Parathyroid adenoma (tissue), 2 donors: ENCODE results near the gene TYMP.

Source experiments
- H2AFZ ChIP-seq: fragments of 300-600 bp; sonication (generic); one replicate; pipeline ENCODE4 v1.7.0; 2017; ENCODE audit warnings: antibody characterized with exemption, mild to moderate bottlenecking
- H3K27ac ChIP-seq: fragments of 300-600 bp; sonication (generic); one replicate; pipeline ENCODE4 v1.7.0; 2017
- H3K27me3 ChIP-seq: fragments of 300-600 bp; sonication (generic); one replicate; pipeline ENCODE4 v1.7.0; 2017; ENCODE audit warnings: low read length; ENCODE audit not compliant: control insufficient read depth, insufficient read depth
- H3K36me3 ChIP-seq: fragments of 300-600 bp; sonication (generic); one replicate; pipeline ENCODE4 v1.7.0; 2017; ENCODE audit warnings: low read length; ENCODE audit not compliant: control insufficient read depth, insufficient read depth
- H3K4me1 ChIP-seq: fragments of 300-600 bp; sonication (generic); one replicate; pipeline ENCODE4 v1.7.0; 2017; ENCODE audit warnings: control low read depth
- H3K4me2 ChIP-seq: fragments of 300-600 bp; sonication (generic); one replicate; pipeline ENCODE4 v1.7.0; 2017; ENCODE audit warnings: low read length
- H3K4me3 ChIP-seq: fragments of 300-600 bp; sonication (generic); one replicate; pipeline ENCODE4 v1.7.0; 2017; ENCODE audit warnings: low read depth, low read length
- H3K79me2 ChIP-seq: fragments of 300-600 bp; sonication (generic); one replicate; pipeline ENCODE4 v1.7.0; 2017; ENCODE audit warnings: control low read depth
- H3K9ac ChIP-seq: fragments of 300-600 bp; sonication (generic); one replicate; pipeline ENCODE4 v1.7.0; 2017; ENCODE audit warnings: mild to moderate bottlenecking
- H3K9me3 ChIP-seq: fragments of 300-600 bp; sonication (generic); one replicate; pipeline ENCODE4 v1.7.0; 2017; ENCODE audit warnings: low read length; ENCODE audit not compliant: control insufficient read depth
- TF ChIP-seq, protein P1 (sequence below): fragments of 300-600 bp; sonication (generic); IDR thresholded peaks from one replicate; pipeline ENCODE4 v1.7.0; 2017; ENCODE audit warnings: antibody characterized with exemption, mild to moderate bottlenecking
- donor health status: primary hyperparathyroidism.

The TYMP gene

DNA sequence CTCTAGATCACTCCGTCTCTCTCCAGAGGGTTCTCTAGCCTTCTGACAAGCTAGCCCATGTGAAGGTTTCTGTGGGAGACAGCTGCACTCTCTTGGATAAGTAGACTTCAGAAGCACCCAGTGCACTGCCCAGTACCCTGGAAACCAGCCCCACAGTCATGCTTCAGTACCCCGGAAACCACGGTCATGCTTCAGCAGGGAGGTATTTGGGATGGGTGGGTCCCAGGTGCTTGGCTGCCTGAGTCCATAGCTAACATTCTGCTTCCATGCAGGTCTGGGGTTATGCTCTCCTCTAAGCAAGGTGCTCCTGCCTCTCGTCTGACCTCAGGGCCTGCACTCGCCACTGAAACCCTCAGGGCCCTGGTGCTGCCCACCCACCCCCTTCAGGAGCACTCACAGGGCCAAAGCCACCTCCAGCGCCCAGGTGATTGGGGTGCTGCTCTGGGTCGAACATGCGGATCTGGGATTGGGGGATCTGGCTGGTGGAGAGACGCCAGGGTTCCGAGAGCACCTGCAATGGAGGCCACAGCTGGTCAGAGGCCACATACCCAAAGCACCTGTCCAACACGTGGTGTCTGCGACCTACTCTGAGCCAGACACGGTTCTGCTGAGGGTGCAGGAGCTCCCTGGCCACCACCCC lies 40.2 kb upstream of the TYMP start:
- peaks cover 12% of the 10 kb centered on the region for H3K4me1 ChIP-seq
- no peaks in the 10 kb centered on the region for H3K36me3 ChIP-seq
- no peak overlapping the region for H3K4me3 ChIP-seq
- TF ChIP-seq, protein P1, sequence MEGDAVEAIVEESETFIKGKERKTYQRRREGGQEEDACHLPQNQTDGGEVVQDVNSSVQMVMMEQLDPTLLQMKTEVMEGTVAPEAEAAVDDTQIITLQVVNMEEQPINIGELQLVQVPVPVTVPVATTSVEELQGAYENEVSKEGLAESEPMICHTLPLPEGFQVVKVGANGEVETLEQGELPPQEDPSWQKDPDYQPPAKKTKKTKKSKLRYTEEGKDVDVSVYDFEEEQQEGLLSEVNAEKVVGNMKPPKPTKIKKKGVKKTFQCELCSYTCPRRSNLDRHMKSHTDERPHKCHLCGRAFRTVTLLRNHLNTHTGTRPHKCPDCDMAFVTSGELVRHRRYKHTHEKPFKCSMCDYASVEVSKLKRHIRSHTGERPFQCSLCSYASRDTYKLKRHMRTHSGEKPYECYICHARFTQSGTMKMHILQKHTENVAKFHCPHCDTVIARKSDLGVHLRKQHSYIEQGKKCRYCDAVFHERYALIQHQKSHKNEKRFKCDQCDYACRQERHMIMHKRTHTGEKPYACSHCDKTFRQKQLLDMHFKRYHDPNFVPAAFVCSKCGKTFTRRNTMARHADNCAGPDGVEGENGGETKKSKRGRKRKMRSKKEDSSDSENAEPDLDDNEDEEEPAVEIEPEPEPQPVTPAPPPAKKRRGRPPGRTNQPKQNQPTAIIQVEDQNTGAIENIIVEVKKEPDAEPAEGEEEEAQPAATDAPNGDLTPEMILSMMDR, result no peak
- H3K4me2 ChIP-seq, result no peak overlapping the region
- no peak overlapping the region for H2AFZ ChIP-seq
- H3K79me2 ChIP-seq, result no peaks in the 10 kb centered on the region
- H3K9ac ChIP-seq, result no peak overlapping the region
- no peak overlapping the region for H3K27ac ChIP-seq
- no peaks in the 10 kb centered on the region for H3K9me3 ChIP-seq
- H3K27me3 ChIP-seq, result no peaks in the 10 kb centered on the region

DNA sequence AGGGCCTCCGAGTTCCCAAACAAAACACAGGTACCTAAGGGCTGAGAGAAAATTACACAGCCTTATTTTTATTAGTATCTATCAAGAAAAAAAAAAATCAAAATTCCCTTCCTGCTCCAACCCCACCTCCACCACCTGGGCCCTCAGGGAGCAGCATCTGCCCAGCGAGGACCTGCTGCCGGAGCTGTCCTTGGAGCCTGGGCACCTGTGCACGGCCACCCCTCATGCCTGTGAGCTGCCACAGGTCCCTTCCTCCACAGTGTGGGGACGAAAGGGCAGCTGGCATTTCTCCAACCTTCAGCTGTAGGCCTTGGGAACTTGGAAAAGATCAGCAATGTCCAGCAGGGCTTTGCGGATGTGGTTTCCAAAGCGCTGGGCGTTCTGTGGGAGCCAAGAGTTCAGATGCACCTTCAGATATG lies 39.2 kb upstream of the TYMP start:
- TF ChIP-seq, protein P1, result no peak

DNA sequence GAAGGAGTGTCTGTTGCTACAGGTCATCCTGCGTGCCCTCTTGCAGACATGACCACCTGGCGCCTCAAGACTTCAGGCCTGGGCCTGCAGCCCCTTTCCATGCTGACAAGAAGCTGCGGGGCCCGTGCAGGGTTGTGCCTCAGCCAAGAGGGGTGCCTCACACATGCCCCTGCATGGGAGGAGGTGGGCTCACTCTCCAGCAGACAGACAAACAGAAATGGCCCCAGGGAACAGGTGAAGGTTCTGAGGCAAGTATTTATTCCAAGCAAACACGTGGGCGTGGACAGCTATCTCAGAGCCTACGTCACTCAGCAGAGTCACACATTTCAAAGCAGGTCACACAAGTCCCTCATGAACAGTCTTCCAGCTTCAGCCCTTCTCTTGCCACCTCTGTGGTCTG lies 38.8 kb upstream of the TYMP start:
- H3K27ac ChIP-seq, result no peak overlapping the region

More for the DNA sequence above, 39.2 kb upstream of the TYMP start:
- no peaks in the 10 kb centered on the region for H3K27me3 ChIP-seq
- H3K36me3 ChIP-seq, result no peaks in the 10 kb centered on the region
- no peak overlapping the region for H3K9ac ChIP-seq
- H3K27ac ChIP-seq, result no peak overlapping the region
- peaks cover 12% of the 10 kb centered on the region for H3K4me1 ChIP-seq
- no peak overlapping the region for H3K4me2 ChIP-seq
- H3K79me2 ChIP-seq, result no peaks in the 10 kb centered on the region
- no peak overlapping the region for H2AFZ ChIP-seq
- no peak overlapping the region for H3K4me3 ChIP-seq
- H3K9me3 ChIP-seq, result no peaks in the 10 kb centered on the region

DNA sequence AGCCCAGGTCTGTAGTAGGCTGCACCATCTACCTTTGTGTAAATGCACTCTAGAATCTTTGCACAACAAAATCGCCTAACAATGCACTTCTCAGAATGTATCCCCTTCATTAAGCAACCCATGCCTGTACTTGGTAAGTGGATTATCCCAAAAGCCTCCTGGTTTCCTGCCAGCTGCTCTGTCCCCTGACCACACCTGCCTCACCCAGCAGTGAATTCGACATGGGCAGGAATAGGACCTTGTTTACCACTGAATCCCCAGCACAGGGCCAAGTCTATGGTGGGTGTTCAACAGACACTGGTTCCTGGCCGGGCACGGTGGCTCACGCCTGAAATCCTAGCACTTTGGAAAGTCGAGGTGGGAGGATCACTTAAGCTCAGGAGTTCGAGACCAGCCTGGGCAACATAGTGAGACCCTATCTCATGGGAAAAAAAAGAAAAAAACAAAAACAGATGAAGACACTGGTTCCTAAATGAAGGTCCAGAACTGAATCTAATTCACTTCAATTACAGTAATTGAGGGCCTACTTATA lies 38.0 kb upstream of the TYMP start:
- H3K79me2 ChIP-seq, result no peaks in the 10 kb centered on the region
- H3K36me3 ChIP-seq, result no peaks in the 10 kb centered on the region
- no peaks in the 10 kb centered on the region for H3K27me3 ChIP-seq
- no peak overlapping the region for H3K4me3 ChIP-seq
- no peak overlapping the region for H2AFZ ChIP-seq
- TF ChIP-seq, protein P1, result no peak
- peaks cover 12% of the 10 kb centered on the region for H3K4me1 ChIP-seq
- no peak overlapping the region for H3K27ac ChIP-seq
- H3K4me2 ChIP-seq, result no peak overlapping the region
- H3K9me3 ChIP-seq, result no peaks in the 10 kb centered on the region
- H3K9ac ChIP-seq, result no peak overlapping the region

More for the DNA sequence above, 38.8 kb upstream of the TYMP start:
- TF ChIP-seq, protein P1, result no peak
- Histone ChIP-seq H3K9me3 (no peaks in the 10 kb centered on the region), H3K9ac (no peak overlapping the region), H3K4me1 (peaks cover 12% of the 10 kb centered on the region), H3K27me3 (no peaks in the 10 kb centered on the region), H3K79me2 (no peaks in the 10 kb centered on the region), H3K4me3 (no peak overlapping the region), H2AFZ (no peak overlapping the region), H3K4me2 (no peak overlapping the region), H3K36me3 (no peaks in the 10 kb centered on the region)

DNA sequence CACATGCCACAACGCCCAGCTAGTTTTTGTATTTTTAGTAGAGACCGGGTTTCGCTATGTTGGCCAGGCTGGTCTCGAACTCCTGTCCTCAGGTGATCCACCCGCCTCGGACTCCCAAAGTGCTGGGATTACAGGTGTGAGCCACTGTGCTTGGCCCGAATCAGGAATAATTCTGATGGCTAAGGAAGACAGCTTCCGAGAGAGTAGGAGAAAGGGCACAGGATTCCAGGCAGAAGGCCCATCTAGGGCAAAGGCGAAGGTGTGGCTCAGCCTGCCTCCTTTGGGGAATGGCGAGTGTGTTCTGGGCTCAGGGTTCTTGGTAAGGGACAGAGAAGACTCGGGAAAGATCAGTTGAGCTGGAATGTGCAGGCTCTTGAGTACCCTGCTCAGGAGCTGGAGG lies 34.5 kb upstream of the TYMP start:
- H2AFZ ChIP-seq, result no peak overlapping the region
- H3K4me2 ChIP-seq, result no peak overlapping the region
- peak overlapping the region; percentile 93 for H3K27ac ChIP-seq
- H3K4me3 ChIP-seq, result peak overlapping the region; percentile 87
- H3K79me2 ChIP-seq, result no peaks in the 10 kb centered on the region
- no peaks in the 10 kb centered on the region for H3K36me3 ChIP-seq
- no peak overlapping the region for H3K9ac ChIP-seq
- TF ChIP-seq, protein P1, result no peak
- no peaks in the 10 kb centered on the region for H3K9me3 ChIP-seq
- H3K4me1 ChIP-seq, result peaks cover under 1% of the 10 kb centered on the region
- H3K27me3 ChIP-seq, result no peaks in the 10 kb centered on the region
